UCSD-AML1 (cell line): ENCODE data around the gene RB1.

Experiments used
- DNase-seq: peaks from one replicate; lab custom pipeline; 2025; ENCODE audit not compliant: unreplicated experiment; lab: John Stamatoyannopoulos, UW

The RB1 gene

GRCh38 chr13:48303359-48304142 lies at the start of gene RB1:
TSS of gene RB1 (plus strand) at chr13:48303751. CDS start at chr13:48303913, 162 bp downstream.
- DNase-seq, result peak; percentile 94

GRCh38 chr13:48253849-48254248 lies 49.7 kb upstream of the RB1 start:
- DNase-seq, result no peak

- DNase-seq, result no peak
Observed at GRCh38 chr13:48255090-48255489, 48.5 kb upstream of the RB1 start.

- DNase-seq, result no peak
Observed at GRCh38 chr13:48255954-48256353, 47.6 kb upstream of the RB1 start.

GRCh38 chr13:48258002-48258401 lies 45.5 kb upstream of the RB1 start:
- DNase-seq, result no peak

- no peak for DNase-seq
Observed at GRCh38 chr13:48258430-48258829, 45.1 kb upstream of the RB1 start.

- DNase-seq, result no peak
Observed at GRCh38 chr13:48260970-48261369, 42.6 kb upstream of the RB1 start.

GRCh38 chr13:48263196-48263595 lies 40.4 kb upstream of the RB1 start:
- DNase-seq, result no peak

- DNase-seq, result no peak
Observed at GRCh38 chr13:48264058-48264457, 39.5 kb upstream of the RB1 start.

- peak; percentile 20 for DNase-seq
Observed at GRCh38 chr13:48265217-48265815, 38.2 kb upstream of the RB1 start.

- DNase-seq, result no peak
Observed at GRCh38 chr13:48266150-48266549, 37.4 kb upstream of the RB1 start.

- DNase-seq, result no peak
Observed at GRCh38 chr13:48266701-48267639, 36.6 kb upstream of the RB1 start.

- DNase-seq, result no peak
Observed at GRCh38 chr13:48268019-48268418, 35.5 kb upstream of the RB1 start.

- no peak for DNase-seq
Observed at GRCh38 chr13:48273346-48273745, 30.2 kb upstream of the RB1 start.

GRCh38 chr13:48275507-48275906 lies 28.0 kb upstream of the RB1 start:
- DNase-seq, result no peak

GRCh38 chr13:48278806-48279205 lies 24.7 kb upstream of the RB1 start:
- no peak for DNase-seq

- DNase-seq, result no peak
Observed at GRCh38 chr13:48281556-48281955, 22.0 kb upstream of the RB1 start.

- no peak for DNase-seq
Observed at GRCh38 chr13:48291730-48292129, 11.8 kb upstream of the RB1 start.

- no peak for DNase-seq
Observed at GRCh38 chr13:48292650-48293049, 10.9 kb upstream of the RB1 start.

- DNase-seq, result no peak
Observed at GRCh38 chr13:48294653-48295052, 8.9 kb upstream of the RB1 start.

- no peak for DNase-seq
Observed at GRCh38 chr13:48295271-48295670, 8.3 kb upstream of the RB1 start.

GRCh38 chr13:48296528-48296927 lies 7.0 kb upstream of the RB1 start:
- DNase-seq, result no peak
